B cell (primary cell): Measurements from ENCODE around the gene WASL. TPM values are rescaled to one million over a fixed set of nuclear protein-coding genes. Genes with fewer than 3 reads are reported as not detected.

Source experiments
- ATAC-seq: fragments of 200-7000 bp; cut with Tn5 transposase; one replicate; pipeline ENCODE4 v1.10.0; 2021; ENCODE audit warnings: low read depth, mild to moderate bottlenecking, moderate number of reproducible peaks, moderate library complexity
- CTCF ChIA-PET: fragments of 350-600 bp; sonication (Branson Sonifier 250); formaldehyde crosslinking; loops from one replicate; lab custom pipeline; 2021; ENCODE audit warnings: antibody characterized with exemption, inconsistent platforms; lab: Charles Lee
- POLR2A ChIA-PET: fragments of 350-600 bp; sonication (Branson Sonifier 250); formaldehyde crosslinking; loops from one replicate; lab custom pipeline; 2021; ENCODE audit warnings: antibody characterized with exemption; lab: Charles Lee
- DNase-seq: peaks from one replicate; pipeline ENCODE4 v3.0.0; 2013
- H2AFZ ChIP-seq: 2 replicates; pipeline ENCODE4 v1.6.1; 2012; ENCODE audit warnings: mild to moderate bottlenecking, low read depth, low read length; ENCODE audit not compliant: insufficient read depth, poor library complexity, severe bottlenecking
- H3K27ac ChIP-seq, 2 donors: 1 replicate in 1 of 2; 2 replicates in 1 of 2; pipeline ENCODE4 v1.5.1; 2012 to 2013; ENCODE audit warnings: low read length in 2 of 2, mild to moderate bottlenecking in 2 of 2, moderate library complexity in 1 of 2
- H3K27me3 ChIP-seq, 4 experiments: fragments of 200-600 bp in 1 of 4; sonication (generic) in 1 of 4; replicated peaks in 1 of 4; 1 replicate in 2 of 4; 2 replicates in 2 of 4; pipeline versions ENCODE4 v1.6.1 to v1.7.0; 2013 to 2016; ENCODE audit warnings: low read length in 3 of 4, mild to moderate bottlenecking in 2 of 4, mixed read lengths in 1 of 4, moderate library complexity in 1 of 4; ENCODE audit not compliant: insufficient read depth in 4 of 4, control insufficient read depth in 3 of 4; ENCODE audit errors: control extremely low read depth in 1 of 4
- H3K36me3 ChIP-seq, 2 experiments: replicated peaks in 1 of 2; 1 replicate in 1 of 2; 2 replicates in 1 of 2; pipeline versions ENCODE4 v1.6.1 to v1.7.1; 2013; ENCODE audit warnings: low read length in 1 of 2; ENCODE audit not compliant: insufficient read depth in 2 of 2, control insufficient read depth in 1 of 2; ENCODE audit errors: control extremely low read depth in 1 of 2, extremely low read depth in 1 of 2
- H3K4me1 ChIP-seq, 2 donors: fragments of 200-600 bp in 1 of 2; sonication (generic) in 1 of 2; 1 replicate in 1 of 2; 2 replicates in 1 of 2; pipeline versions ENCODE4 v1.5.1 to v1.6.1; 2013 to 2017; ENCODE audit warnings: low read length in 2 of 2; ENCODE audit not compliant: control insufficient read depth in 2 of 2, insufficient read depth in 2 of 2
- H3K4me2 ChIP-seq: replicated peaks from 2 replicates; pipeline ENCODE3; 2012; ENCODE audit warnings: mild to moderate bottlenecking, low read depth, low read length; ENCODE audit not compliant: poor library complexity, severe bottlenecking
- H3K4me3 ChIP-seq, 5 experiments: fragments of 200-600 bp in 1 of 5; sonication (generic) in 1 of 5; 1 replicate in 3 of 5; 2 replicates in 2 of 5; pipeline versions ENCODE4 v1.5.1 to v1.7.0; 2011 to 2016; ENCODE audit warnings: low read length in 4 of 5, mild to moderate bottlenecking in 4 of 5, low read depth in 2 of 5, control low read depth in 1 of 5, moderate library complexity in 1 of 5; ENCODE audit not compliant: insufficient read depth in 1 of 5; ENCODE audit errors: control extremely low read depth in 1 of 5, extremely low read depth in 1 of 5
- H3K79me2 ChIP-seq: fragments of 200-600 bp; sonication (generic); one replicate; pipeline ENCODE4 v1.6.0; 2016; ENCODE audit warnings: low read length; ENCODE audit not compliant: control insufficient read depth, insufficient read depth
- H3K9ac ChIP-seq: fragments of 200-600 bp; sonication (generic); 2 replicates; pipeline ENCODE4 v1.6.1; 2017; ENCODE audit warnings: mild to moderate bottlenecking, low read length, moderate library complexity
- H3K9me3 ChIP-seq, 3 donors: one replicate each; pipeline versions ENCODE4 v1.6.1 to v1.7.1; 2013; ENCODE audit warnings: low read length in 2 of 3; ENCODE audit not compliant: control insufficient read depth in 2 of 3, insufficient read depth in 1 of 3; ENCODE audit errors: control extremely low read depth in 1 of 3
- H4K20me1 ChIP-seq: 2 replicates; pipeline ENCODE4 v1.6.0; 2012; ENCODE audit warnings: mild to moderate bottlenecking, low read length; ENCODE audit not compliant: insufficient read depth, control insufficient read depth, poor library complexity, severe bottlenecking
- H3K27ac Mint-ChIP-seq: one replicate; pipeline ENCODE4 v1.8.0; 2021; ENCODE audit warnings: mixed read lengths
- H3K27me3 Mint-ChIP-seq: one replicate; pipeline ENCODE4 v1.8.0; 2021; ENCODE audit warnings: mixed read lengths
- H3K4me1 Mint-ChIP-seq: one replicate; pipeline ENCODE4 v1.8.0; 2021; ENCODE audit warnings: mixed read lengths
- H3K4me3 Mint-ChIP-seq: one replicate; pipeline ENCODE4 v1.8.0; 2021; ENCODE audit warnings: mixed read lengths
- H3K9me3 Mint-ChIP-seq: one replicate; pipeline ENCODE4 v1.8.0; 2022; ENCODE audit warnings: mixed read lengths; ENCODE audit not compliant: insufficient read depth
- EZH2 ChIP-seq: IDR thresholded peaks from 2 replicates; pipeline ENCODE4 v1.6.1; 2012; ENCODE audit warnings: borderline replicate concordance, low read depth, mild to moderate bottlenecking, moderate library complexity, low read length; ENCODE audit not compliant: insufficient read depth, poor library complexity, severe bottlenecking
- WGBS: methylation state at CpG from one replicate; pipeline ENCODE4 v1.1.5; 2013; ENCODE audit warnings: missing lambda C conversion rate; ENCODE audit not compliant: insufficient coverage; 5-methylcytosine and 5-hydroxymethylcytosine counted together
- intact Hi-C: fragments of 100-400 bp; cut with micrococcal nuclease; formaldehyde crosslinking; loops from one replicate; pipeline ENCODE4 v1.10.0; 2022
- polyA plus RNA-seq: library from polyadenylated mRNA; depleted of rRNA; stranded (reverse); fragments of >200 nt; gene quantifications from 2 replicates; pipeline ENCODE4 v1.2.3, GENCODE V29; 2012
- total RNA-seq, 2 donors: library from RNA; stranded (reverse); fragments of 120-200 nt in 1 of 2; gene quantifications; 1 replicate in 1 of 2; 2 replicates in 1 of 2; pipeline versions ENCODE4 v1.2.3 to v1.2.4, GENCODE V29; 2013 to 2022
- TF ChIP-seq, protein P1 (sequence below): fragments of 200-600 bp; IDR thresholded peaks from one replicate; pipeline ENCODE4 v1.8.0; 2022; ENCODE audit warnings: antibody characterized with exemption, mild to moderate bottlenecking

Gene WASL
- total and polyA plus RNA-seq, 2 donors (not counting 1 experiment from before 2014, with no cell fraction given) = 1.8 to 10.4 TPM

DNA sequence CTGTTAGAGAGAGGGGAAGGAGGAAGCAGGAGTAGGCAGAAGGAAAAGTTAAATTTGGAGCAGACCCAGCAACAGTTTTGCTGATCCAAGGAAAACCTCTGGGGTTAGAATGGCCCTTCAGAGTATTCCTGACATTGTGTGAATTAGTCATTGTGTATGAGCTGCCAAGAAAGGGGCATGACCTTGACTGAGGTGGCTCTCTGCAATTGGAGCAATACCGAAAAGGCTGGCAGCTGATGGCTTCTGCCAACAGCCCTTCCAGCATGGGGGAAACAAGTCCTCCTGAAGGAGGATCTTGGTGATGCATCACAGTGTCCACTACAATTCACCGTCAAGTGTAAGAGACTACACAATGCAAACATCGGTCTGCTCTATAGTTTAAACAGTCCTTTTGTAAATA is 20.6 kb upstream of the WASL start:
- ChIA-PET POLR2A (no interaction called here), CTCF (no interaction called here)
- peaks cover 0 to 3% (median 0%) of the 10 kb centered on the region in 4 experiments for H3K27me3 ChIP-seq
- intact Hi-C loops = no loop called here
- H3K4me1 Mint-ChIP-seq = peaks cover 5% of the 10 kb centered on the region
- no peaks in the 10 kb centered on the region for H3K9me3 Mint-ChIP-seq
- H3K27ac ChIP-seq = no peak overlapping the region
- no peaks in the 10 kb centered on the region for H3K36me3 ChIP-seq
- peaks cover 14% of the 10 kb centered on the region for H3K27me3 Mint-ChIP-seq
- ATAC-seq (no peak), DNase-seq (no peak)
- no peak overlapping the region for H3K27ac Mint-ChIP-seq
- no peak overlapping the region for H3K9ac ChIP-seq
- H2AFZ ChIP-seq = no peak overlapping the region
- no peak overlapping the region for H3K4me3 ChIP-seq
- TF ChIP-seq, protein P1, sequence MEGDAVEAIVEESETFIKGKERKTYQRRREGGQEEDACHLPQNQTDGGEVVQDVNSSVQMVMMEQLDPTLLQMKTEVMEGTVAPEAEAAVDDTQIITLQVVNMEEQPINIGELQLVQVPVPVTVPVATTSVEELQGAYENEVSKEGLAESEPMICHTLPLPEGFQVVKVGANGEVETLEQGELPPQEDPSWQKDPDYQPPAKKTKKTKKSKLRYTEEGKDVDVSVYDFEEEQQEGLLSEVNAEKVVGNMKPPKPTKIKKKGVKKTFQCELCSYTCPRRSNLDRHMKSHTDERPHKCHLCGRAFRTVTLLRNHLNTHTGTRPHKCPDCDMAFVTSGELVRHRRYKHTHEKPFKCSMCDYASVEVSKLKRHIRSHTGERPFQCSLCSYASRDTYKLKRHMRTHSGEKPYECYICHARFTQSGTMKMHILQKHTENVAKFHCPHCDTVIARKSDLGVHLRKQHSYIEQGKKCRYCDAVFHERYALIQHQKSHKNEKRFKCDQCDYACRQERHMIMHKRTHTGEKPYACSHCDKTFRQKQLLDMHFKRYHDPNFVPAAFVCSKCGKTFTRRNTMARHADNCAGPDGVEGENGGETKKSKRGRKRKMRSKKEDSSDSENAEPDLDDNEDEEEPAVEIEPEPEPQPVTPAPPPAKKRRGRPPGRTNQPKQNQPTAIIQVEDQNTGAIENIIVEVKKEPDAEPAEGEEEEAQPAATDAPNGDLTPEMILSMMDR = no peak
- TF ChIP-seq EZH2 = no peak
- no CpG with 5 or more reads among the region's 3 CpGs for WGBS
- H3K79me2 ChIP-seq = no peaks in the 10 kb centered on the region
- no peaks in the 10 kb centered on the region for H4K20me1 ChIP-seq
- H3K4me2 ChIP-seq = no peak overlapping the region
- H3K4me1 ChIP-seq = no peaks in the 10 kb centered on the region
- H3K9me3 ChIP-seq = peaks cover 0 to 1% (median 0%) of the 10 kb centered on the region in 3 donors
- no peak overlapping the region for H3K4me3 Mint-ChIP-seq

DNA sequence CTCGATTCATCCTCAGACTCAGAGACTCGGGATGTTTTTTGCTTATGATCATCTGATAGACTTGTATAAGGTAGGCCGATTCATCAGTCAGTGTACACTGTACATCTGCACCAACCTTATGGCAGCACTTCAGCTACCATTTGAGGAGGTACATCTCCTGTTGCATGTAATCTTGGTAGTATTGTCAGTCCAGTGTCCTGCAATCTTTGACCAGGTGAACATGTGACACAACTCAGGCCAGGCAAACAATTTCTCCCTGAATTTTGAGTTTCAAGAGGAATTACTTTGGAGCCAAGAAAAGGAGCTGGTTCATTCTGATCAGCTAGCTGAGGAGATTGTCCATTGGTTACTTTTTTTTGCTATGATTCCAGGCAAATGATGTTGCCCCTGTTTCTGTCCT is 19.7 kb upstream of the WASL start:
- POLR2A ChIA-PET = no interaction called here
- ATAC-seq = no peak

More for the DNA sequence above, 19.7 kb upstream of the WASL start:
- H2AFZ ChIP-seq = no peak overlapping the region
- intact Hi-C loops = no loop called here
- 100% methylated on average over 1 of the region's 3 CpGs for WGBS
- H3K9me3 ChIP-seq = peaks cover 0 to 1% (median 1%) of the 10 kb centered on the region in 3 donors
- Mint-ChIP-seq H3K4me1 (peaks cover 5% of the 10 kb centered on the region), H3K9me3 (no peaks in the 10 kb centered on the region), H3K27me3 (peaks cover 15% of the 10 kb centered on the region), H3K4me3 (no peak overlapping the region), H3K27ac (no peak overlapping the region)
- H3K4me2 ChIP-seq = no peak overlapping the region
- no peaks in the 10 kb centered on the region for H3K79me2 ChIP-seq
- CTCF ChIA-PET = interaction anchor here (0.6 kb wide), 1 partner anchor 98 kb away, joined by 4 read pairs; no protein-coding TSS in a partner anchor
- H3K9ac ChIP-seq = no peak overlapping the region
- H3K27ac ChIP-seq = no peak overlapping the region
- peaks cover 0 to 3% (median 0%) of the 10 kb centered on the region in 4 experiments for H3K27me3 ChIP-seq
- H3K4me3 ChIP-seq = no peak overlapping the region
- no peaks in the 10 kb centered on the region for H3K4me1 ChIP-seq
- DNase-seq = no peak
- no peaks in the 10 kb centered on the region for H4K20me1 ChIP-seq
- H3K36me3 ChIP-seq = no peaks in the 10 kb centered on the region
- TF ChIP-seq, protein P1 = no peak
- no peak for TF ChIP-seq EZH2
